Measurements from ENCODE around the gene IL12B. TPM values are rescaled to one million over a fixed set of nuclear protein-coding genes. Genes with fewer than 3 reads are reported as not detected.
A peak's percentile ranks its signal among the peaks of the same experiment; 100 is the strongest.
"Not testable (repeated sequence)": the region's sequence is repeated elsewhere in the genome, so short reads cannot be mapped to it uniquely, and the experiment has no call there.

IL12B gene
- not detected for total RNA-seq
- not detected for polyA plus RNA-seq
- long read RNA-seq, donor 1 = 0 reads
- long read RNA-seq, donor 2 = 0 reads
- long read RNA-seq, donor 3 = 0 reads
- long read RNA-seq, donor 4 = 0 reads
- long read RNA-seq, donor 5 = 0 reads
- long read RNA-seq, donor 6 = 0 reads
- long read RNA-seq, donor 7 = 0 reads
- long read RNA-seq, donor 8 = 0 reads
- long read RNA-seq, donor 9 = 0 reads
- long read RNA-seq, donor 10 = 0 reads

DNA sequence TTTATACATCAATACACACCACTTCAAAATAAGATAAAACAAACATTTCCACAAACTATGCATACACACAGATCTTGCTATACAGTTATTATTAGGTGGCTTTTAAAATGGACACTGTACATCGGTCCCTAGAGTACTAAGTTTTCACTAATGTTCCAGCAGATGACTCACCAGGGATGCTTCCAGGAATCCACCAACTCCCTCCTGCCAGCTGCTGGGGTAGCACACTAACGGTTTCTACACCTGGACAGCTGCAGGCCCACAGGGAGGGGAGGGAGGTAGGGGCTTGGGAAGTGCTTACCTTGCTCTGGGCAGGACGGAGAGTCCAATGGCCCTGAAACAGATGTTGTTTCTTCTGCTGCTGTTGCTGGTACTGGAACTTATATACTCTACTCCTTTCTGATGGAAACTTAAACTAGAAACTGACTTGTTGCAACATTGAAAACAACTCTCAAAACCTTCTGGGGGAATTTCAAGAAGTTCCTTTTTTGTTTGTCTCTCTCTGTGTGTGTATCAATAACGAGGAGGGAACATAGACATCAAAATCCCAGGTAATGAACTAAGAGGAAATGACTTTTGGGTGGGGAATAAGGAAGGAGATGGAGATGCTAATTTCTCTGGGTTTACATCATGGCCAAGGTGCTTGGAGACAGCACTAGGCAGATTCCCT, at the start of gene IL12B:
TSS of gene IL12B (minus strand) at position 357 of the 670 bp plus-strand sequence. CDS start 3,705 bp downstream, outside the sequence.
- Histone ChIP-seq H3K4me3 (peak within 1 kb of the TSS in 1 of 4 donors; percentile 55), H3K27me3 (no peaks in the 10 kb centered on the region), H3K4me1 (replicated peaks in 1 of 2) (peaks cover 0 to 11% of the 10 kb centered on the region in 2 donors), H3K9me3 (replicated peaks in 1 of 3) (no peaks in the 10 kb centered on the region), H3K27ac (no peak within 1 kb of the TSS), H3K36me3 (replicated peaks in 1 of 2) (no peaks in the 10 kb centered on the region)
- TF ChIP-seq, protein P1, sequence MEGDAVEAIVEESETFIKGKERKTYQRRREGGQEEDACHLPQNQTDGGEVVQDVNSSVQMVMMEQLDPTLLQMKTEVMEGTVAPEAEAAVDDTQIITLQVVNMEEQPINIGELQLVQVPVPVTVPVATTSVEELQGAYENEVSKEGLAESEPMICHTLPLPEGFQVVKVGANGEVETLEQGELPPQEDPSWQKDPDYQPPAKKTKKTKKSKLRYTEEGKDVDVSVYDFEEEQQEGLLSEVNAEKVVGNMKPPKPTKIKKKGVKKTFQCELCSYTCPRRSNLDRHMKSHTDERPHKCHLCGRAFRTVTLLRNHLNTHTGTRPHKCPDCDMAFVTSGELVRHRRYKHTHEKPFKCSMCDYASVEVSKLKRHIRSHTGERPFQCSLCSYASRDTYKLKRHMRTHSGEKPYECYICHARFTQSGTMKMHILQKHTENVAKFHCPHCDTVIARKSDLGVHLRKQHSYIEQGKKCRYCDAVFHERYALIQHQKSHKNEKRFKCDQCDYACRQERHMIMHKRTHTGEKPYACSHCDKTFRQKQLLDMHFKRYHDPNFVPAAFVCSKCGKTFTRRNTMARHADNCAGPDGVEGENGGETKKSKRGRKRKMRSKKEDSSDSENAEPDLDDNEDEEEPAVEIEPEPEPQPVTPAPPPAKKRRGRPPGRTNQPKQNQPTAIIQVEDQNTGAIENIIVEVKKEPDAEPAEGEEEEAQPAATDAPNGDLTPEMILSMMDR (IDR thresholded peaks at IDR 0.05) = no peak
- no peak for TF ChIP-seq POLR2A (IDR thresholded peaks at IDR 0.05)
- DNase-seq = peak in 2 of 7 donors; percentile 40 to 43
- intact Hi-C loops (cut with DNase I) = no loop called here
- WGBS, 4 donors = 34 to 53% (median 46%) methylated on average over 4 of the region's 4 CpGs

DNA sequence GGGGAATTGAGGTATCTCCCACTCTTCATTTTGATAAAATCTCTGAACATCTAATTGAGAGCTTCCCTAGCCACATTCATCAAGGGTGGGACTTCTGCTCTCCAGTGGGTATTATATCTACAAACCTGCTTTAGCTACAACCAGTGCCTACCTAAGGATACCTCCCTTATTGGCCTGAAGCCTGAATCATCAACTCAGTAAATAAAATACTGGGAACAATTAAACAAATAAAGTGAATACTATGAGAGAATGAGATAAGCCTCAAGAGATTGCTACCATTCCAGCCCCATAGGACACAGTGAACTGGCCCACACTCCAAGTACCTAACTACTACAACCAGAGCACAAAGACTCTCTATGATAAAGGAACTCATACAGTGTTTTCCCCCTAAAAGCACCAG, 47.4 kb upstream of the IL12B start:
- H3K36me3 ChIP-seq (replicated peaks in 1 of 2) = no peaks in the 10 kb centered on the region
- H3K27ac ChIP-seq = no peak overlapping the region
- TF ChIP-seq, protein P1 (IDR thresholded peaks at IDR 0.05) = no peak
- TF ChIP-seq POLR2A (IDR thresholded peaks at IDR 0.05) = no peak
- intact Hi-C loops (cut with DNase I) = no loop called here
- no peaks in the 10 kb centered on the region for H3K9me3 ChIP-seq (replicated peaks in 1 of 3)
- no peaks in the 10 kb centered on the region for H3K27me3 ChIP-seq
- no peak overlapping the region for H3K4me3 ChIP-seq
- no peaks in the 10 kb centered on the region for H3K4me1 ChIP-seq (replicated peaks in 1 of 2)
- no peak for DNase-seq

DNA sequence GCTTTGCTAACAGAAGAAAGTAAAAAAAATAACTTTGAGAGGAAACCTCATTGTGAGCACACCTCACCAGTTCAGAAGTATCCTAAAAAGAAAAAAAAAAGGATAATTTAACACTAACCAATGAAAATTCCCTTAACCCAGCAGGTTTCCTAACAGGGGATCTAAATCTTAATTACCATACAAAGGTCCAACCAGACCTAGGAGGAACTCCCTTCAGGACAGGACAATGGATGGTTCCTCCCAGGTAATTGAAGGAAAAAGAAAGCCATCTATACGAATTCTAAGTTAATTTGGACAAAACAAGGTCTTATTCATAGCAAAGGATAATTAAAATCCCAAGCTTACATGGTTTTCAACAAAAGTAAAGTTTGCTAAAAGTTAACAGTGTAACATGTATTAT, 37.6 kb upstream of the IL12B start:
- H3K4me1 ChIP-seq (replicated peaks in 1 of 2); H3K4me3 ChIP-seq; H3K36me3 ChIP-seq (replicated peaks in 1 of 2); H3K27me3 ChIP-seq; H3K9me3 ChIP-seq (replicated peaks in 1 of 3); intact Hi-C loops (cut with DNase I); DNase-seq; H3K27ac ChIP-seq: not testable (repeated sequence)
- 52 to 64% (median 54%) methylated on average over 1 of the region's 1 CpG for WGBS, 4 donors

DNA sequence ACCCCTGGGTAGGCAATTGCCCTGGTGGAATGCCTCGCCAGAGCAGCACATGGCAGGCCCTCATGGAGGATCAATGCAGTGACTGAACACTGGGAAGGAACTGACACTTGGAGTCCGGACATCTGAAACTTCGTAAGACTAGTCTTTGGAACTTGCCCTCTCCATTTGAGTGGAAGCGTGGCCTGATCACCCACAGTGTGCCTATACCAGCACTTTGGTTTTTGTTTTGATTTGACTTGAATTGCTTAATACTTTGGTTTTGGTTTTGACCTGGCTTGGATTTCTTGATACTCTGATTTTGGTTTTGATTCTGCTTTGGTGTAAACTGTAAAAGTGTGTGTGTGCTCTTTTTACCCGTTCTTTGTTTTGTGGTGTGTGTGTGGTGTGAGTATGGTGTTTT, 36.5 kb upstream of the IL12B start:
- intact Hi-C loops (cut with DNase I); H3K4me3 ChIP-seq; DNase-seq; H3K27ac ChIP-seq; H3K9me3 ChIP-seq (replicated peaks in 1 of 3); H3K36me3 ChIP-seq (replicated peaks in 1 of 2); H3K4me1 ChIP-seq (replicated peaks in 1 of 2); H3K27me3 ChIP-seq: not testable (repeated sequence)
- 73 to 93% (median 88%) methylated on average over 4 to 5 of the region's 5 CpGs for WGBS, 4 donors

DNA sequence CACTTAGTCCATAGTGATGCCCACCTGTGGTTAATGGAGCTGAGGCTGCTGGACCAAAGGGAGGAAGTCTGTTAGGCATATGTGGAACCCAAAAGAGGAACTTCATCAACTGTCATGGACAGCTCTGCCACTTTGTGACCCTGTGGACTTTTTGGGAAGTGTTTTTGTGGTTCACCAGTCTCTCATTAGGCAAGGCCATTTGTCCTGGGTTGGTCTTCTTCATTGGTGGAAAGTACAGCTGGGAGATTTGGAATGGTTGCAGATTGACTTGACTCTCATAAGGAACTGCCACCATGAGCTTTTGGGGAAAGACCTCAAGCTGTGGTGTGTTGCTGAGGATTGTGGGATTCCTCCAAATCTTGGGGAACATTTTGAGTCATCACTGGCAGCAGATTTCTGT, 31.9 kb upstream of the IL12B start:
- Histone ChIP-seq H3K4me3 (no peak overlapping the region), H3K27ac (no peak overlapping the region), H3K27me3 (no peaks in the 10 kb centered on the region), H3K36me3 (replicated peaks in 1 of 2) (no peaks in the 10 kb centered on the region), H3K9me3 (replicated peaks in 1 of 3) (no peaks in the 10 kb centered on the region), H3K4me1 (replicated peaks in 1 of 2) (no peaks in the 10 kb centered on the region)
- no peak for TF ChIP-seq POLR2A (IDR thresholded peaks at IDR 0.05)
- TF ChIP-seq, protein P1 (IDR thresholded peaks at IDR 0.05) = peak in 1 of 6 experiments; percentile 7
- DNase-seq = peak in 2 of 7 donors; percentile 13 to 33
- intact Hi-C loops (cut with DNase I) = no loop called here

DNA sequence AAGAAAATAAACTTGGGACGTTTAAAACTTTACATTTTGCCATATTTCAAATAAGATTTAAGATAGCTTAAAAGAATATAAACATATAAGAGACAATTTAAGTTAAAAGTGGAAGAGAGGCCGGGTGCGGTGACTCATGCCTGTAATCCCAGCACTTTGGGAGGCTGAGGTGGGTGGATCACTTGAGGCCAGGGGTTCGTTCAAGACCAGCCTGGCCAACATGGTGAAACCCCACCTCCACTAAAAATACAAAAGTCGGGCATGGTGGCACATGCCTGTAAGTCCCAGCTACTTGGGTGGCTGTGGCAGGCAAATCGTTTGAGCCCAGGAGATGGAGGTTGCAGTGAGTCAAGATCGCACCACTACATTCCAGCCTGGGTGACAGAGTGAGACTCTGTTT, 29.6 kb upstream of the IL12B start:
- H3K27me3 ChIP-seq; H3K4me1 ChIP-seq (replicated peaks in 1 of 2); H3K36me3 ChIP-seq (replicated peaks in 1 of 2); DNase-seq; intact Hi-C loops (cut with DNase I); H3K27ac ChIP-seq; H3K4me3 ChIP-seq; H3K9me3 ChIP-seq (replicated peaks in 1 of 3): not testable (repeated sequence)
- 67 to 76% (median 68%) methylated on average over 7 of the region's 7 CpGs for WGBS, 4 donors

Data from adrenal gland (tissue), 19 donors.